ENCODE data around the gene SRPK2. TPM values are rescaled to one million over a fixed set of nuclear protein-coding genes. Genes with fewer than 3 reads are reported as not detected.

SRPK2 gene
- total and polyA plus RNA-seq, 2 of the 13 experiments (the other 11 are each of a cell fraction or from before 2014, with no cell fraction given): 10.1 to 22.3 TPM

DNA sequence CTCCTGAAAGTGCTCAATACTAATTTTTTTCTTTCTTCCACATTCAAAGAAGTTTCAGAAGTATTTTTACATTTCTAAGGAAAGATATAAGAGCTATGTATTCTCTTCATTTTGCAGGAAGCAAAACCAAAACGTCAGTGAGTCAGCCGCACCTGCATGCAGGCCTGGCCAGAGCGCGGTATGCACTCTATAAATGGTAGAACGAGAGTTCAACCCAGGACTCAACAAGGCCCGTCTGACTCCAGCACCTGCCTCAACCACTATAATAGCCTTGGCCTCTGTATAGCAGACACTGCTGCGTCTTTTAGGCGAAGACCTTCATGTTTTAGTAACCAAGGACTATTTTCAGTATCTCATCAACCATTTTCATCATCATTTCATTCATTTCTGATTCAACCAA, 261.5 kb downstream of the SRPK2 start:
- ATAC-seq: no peak
- DNase-seq (ENCODE audit: low spot score): no peak
- H3K27ac ChIP-seq (ENCODE audit: extremely low read length, insufficient read depth, low read length): no peak overlapping the region
- H3K4me3 ChIP-seq (replicated peaks in 1 of 3; ENCODE audit: insufficient read depth in 1 of 3, low read depth in 2 of 3, low read length in 3 of 3): no peak overlapping the region
- no peaks in the 10 kb centered on the region for H3K79me2 ChIP-seq (ENCODE audit: insufficient read depth, low read length)
- H4K20me1 ChIP-seq (ENCODE audit: insufficient read depth, low read length): no peaks in the 10 kb centered on the region
- H3K9me3 ChIP-seq (ENCODE audit: low read length): no peaks in the 10 kb centered on the region
- H3K36me3 ChIP-seq (replicated peaks in 1 of 2; ENCODE audit: control insufficient read depth in 1 of 2, insufficient read depth in 2 of 2, low read length in 2 of 2): peaks cover 5 to 38% of the 10 kb centered on the region in 2 experiments; a peak in 4 of 5 replicates
- H3K27me3 ChIP-seq (ENCODE audit: control insufficient read depth in 1 of 2, insufficient read depth in 2 of 2, low read length in 2 of 2): no peaks in the 10 kb centered on the region
- H3K4me1 ChIP-seq (ENCODE audit: insufficient read depth, low read length): no peaks in the 10 kb centered on the region
- 99% methylated on average over 8 of the region's 8 CpGs for WGBS (ENCODE audit: low lambda C conversion rate)
- H3K4me2 ChIP-seq (ENCODE audit: low read depth, low read length): no peak overlapping the region
- POLR2A ChIA-PET: no interaction called here
- H3K9ac ChIP-seq (ENCODE audit: insufficient read depth, low read depth, low read length): no peak overlapping the region
- H2AFZ ChIP-seq (ENCODE audit: low read length): no peak overlapping the region
- BruUV-seq (replicated peaks): no TSS peak
- intact Hi-C loops (cut with micrococcal nuclease; ENCODE audit: unreplicated experiment): no loop called here
- CTCF ChIA-PET (ENCODE audit: low intra/inter-chr PET ratio, low total read pairs): no interaction called here
- in situ Hi-C loops (cut with HindIII; ENCODE audit: extremely low pct_ligation_motif_present, low pct_unique_long_range_greater_than_20kb): no loop called here
- no peak for FAIRE-seq
- TF ChIP-seq GPN1 (CRISPR knock-in tag; IDR thresholded peaks at IDR 0.05; ENCODE audit: borderline replicate concordance): no peak
- TF ChIP-seq ZNF17 (CRISPR knock-in tag; IDR thresholded peaks at IDR 0.05): no peak
- no peak for TF ChIP-seq FOXK1 (CRISPR knock-in tag; IDR thresholded peaks at IDR 0.05; ENCODE audit: borderline replicate concordance, low read depth)
- TF ChIP-seq MIER2 (CRISPR knock-in tag; IDR thresholded peaks at IDR 0.05): no peak
- no peak for TF ChIP-seq ZNF761 (CRISPR knock-in tag; conservative IDR thresholded peaks at IDR 0.05)
- TF ChIP-seq TAF1 (CRISPR knock-in tag; IDR thresholded peaks at IDR 0.05): no peak
- no peak for TF ChIP-seq MTF2 (CRISPR knock-in tag; IDR thresholded peaks at IDR 0.05; ENCODE audit: borderline replicate concordance)
- no peak for TF ChIP-seq HNRNPL (IDR thresholded peaks at IDR 0.05; ENCODE audit: low read depth, low read length)
- no peak for TF ChIP-seq MYNN (CRISPR knock-in tag; IDR thresholded peaks at IDR 0.05; ENCODE audit: low read depth)
- TF ChIP-seq ZNF83 (CRISPR knock-in tag; IDR thresholded peaks at IDR 0.05; ENCODE audit: borderline replicate concordance): no peak
- no peak for TF ChIP-seq RFX5 (IDR thresholded peaks at IDR 0.05; ENCODE audit: low read depth, low read length)
- TF ChIP-seq, protein P1, sequence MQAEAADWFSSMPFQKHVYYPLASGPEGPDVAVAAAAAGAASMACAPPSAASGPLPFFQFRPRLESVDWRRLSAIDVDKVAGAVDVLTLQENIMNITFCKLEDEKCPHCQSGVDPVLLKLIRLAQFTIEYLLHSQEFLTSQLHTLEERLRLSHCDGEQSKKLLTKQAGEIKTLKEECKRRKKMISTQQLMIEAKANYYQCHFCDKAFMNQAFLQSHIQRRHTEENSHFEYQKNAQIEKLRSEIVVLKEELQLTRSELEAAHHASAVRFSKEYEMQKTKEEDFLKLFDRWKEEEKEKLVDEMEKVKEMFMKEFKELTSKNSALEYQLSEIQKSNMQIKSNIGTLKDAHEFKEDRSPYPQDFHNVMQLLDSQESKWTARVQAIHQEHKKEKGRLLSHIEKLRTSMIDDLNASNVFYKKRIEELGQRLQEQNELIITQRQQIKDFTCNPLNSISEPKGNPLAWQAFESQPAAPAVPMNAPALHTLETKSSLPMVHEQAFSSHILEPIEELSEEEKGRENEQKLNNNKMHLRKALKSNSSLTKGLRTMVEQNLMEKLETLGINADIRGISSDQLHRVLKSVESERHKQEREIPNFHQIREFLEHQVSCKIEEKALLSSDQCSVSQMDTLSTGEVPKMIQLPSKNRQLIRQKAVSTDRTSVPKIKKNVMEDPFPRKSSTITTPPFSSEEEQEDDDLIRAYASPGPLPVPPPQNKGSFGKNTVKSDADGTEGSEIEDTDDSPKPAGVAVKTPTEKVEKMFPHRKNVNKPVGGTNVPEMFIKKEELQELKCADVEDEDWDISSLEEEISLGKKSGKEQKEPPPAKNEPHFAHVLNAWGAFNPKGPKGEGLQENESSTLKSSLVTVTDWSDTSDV (CRISPR knock-in tag; IDR thresholded peaks at IDR 0.05): no peak
- TF ChIP-seq, protein P2, sequence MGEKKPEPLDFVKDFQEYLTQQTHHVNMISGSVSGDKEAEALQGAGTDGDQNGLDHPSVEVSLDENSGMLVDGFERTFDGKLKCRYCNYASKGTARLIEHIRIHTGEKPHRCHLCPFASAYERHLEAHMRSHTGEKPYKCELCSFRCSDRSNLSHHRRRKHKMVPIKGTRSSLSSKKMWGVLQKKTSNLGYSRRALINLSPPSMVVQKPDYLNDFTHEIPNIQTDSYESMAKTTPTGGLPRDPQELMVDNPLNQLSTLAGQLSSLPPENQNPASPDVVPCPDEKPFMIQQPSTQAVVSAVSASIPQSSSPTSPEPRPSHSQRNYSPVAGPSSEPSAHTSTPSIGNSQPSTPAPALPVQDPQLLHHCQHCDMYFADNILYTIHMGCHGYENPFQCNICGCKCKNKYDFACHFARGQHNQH (CRISPR knock-in tag; IDR thresholded peaks at IDR 0.05): no peak
- no peak for TF ChIP-seq RFX1 (IDR thresholded peaks at IDR 0.05)
- TF ChIP-seq, protein P3, sequence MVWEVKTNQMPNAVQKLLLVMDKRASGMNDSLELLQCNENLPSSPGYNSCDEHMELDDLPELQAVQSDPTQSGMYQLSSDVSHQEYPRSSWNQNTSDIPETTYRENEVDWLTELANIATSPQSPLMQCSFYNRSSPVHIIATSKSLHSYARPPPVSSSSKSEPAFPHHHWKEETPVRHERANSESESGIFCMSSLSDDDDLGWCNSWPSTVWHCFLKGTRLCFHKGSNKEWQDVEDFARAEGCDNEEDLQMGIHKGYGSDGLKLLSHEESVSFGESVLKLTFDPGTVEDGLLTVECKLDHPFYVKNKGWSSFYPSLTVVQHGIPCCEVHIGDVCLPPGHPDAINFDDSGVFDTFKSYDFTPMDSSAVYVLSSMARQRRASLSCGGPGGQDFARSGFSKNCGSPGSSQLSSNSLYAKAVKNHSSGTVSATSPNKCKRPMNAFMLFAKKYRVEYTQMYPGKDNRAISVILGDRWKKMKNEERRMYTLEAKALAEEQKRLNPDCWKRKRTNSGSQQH (CRISPR knock-in tag; IDR thresholded peaks at IDR 0.05; ENCODE audit: low read depth): no peak
- no peak for TF ChIP-seq RELA (CRISPR knock-in tag; IDR thresholded peaks at IDR 0.05)
- TF ChIP-seq, protein P4, sequence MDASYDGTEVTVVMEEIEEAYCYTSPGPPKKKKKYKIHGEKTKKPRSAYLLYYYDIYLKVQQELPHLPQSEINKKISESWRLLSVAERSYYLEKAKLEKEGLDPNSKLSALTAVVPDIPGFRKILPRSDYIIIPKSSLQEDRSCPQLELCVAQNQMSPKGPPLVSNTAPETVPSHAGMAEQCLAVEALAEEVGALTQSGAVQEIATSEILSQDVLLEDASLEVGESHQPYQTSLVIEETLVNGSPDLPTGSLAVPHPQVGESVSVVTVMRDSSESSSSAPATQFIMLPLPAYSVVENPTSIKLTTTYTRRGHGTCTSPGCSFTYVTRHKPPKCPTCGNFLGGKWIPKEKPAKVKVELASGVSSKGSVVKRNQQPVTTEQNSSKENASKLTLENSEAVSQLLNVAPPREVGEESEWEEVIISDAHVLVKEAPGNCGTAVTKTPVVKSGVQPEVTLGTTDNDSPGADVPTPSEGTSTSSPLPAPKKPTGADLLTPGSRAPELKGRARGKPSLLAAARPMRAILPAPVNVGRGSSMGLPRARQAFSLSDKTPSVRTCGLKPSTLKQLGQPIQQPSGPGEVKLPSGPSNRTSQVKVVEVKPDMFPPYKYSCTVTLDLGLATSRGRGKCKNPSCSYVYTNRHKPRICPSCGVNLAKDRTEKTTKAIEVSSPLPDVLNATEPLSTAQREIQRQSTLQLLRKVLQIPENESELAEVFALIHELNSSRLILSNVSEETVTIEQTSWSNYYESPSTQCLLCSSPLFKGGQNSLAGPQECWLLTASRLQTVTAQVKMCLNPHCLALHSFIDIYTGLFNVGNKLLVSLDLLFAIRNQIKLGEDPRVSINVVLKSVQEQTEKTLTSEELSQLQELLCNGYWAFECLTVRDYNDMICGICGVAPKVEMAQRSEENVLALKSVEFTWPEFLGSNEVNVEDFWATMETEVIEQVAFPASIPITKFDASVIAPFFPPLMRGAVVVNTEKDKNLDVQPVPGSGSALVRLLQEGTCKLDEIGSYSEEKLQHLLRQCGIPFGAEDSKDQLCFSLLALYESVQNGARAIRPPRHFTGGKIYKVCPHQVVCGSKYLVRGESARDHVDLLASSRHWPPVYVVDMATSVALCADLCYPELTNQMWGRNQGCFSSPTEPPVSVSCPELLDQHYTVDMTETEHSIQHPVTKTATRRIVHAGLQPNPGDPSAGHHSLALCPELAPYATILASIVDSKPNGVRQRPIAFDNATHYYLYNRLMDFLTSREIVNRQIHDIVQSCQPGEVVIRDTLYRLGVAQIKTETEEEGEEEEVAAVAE (CRISPR knock-in tag; IDR thresholded peaks at IDR 0.05; ENCODE audit: borderline replicate concordance): no peak

Measured in HepG2 (cell line).